Coronary artery (tissue), 2 donors: Measurements from ENCODE around the gene TRMT44.

Experiments used
- DNase-seq: peaks from one replicate; pipeline ENCODE4 v3.0.0-alpha.2; 2017; ENCODE audit warnings: low spot score
- H3K27ac ChIP-seq, 2 donors: fragments of 200-600 bp; sonication (generic); one replicate each; pipeline ENCODE4 v1.5.1; 2016 to 2019
- H3K4me3 ChIP-seq: fragments of 200-600 bp; sonication (generic); 2 replicates; pipeline ENCODE4 v1.5.1; 2016; ENCODE audit warnings: mild to moderate bottlenecking, moderate library complexity
- TF ChIP-seq, protein P1 (sequence below): fragments of 200-600 bp; sonication (generic); IDR thresholded peaks from one replicate; pipeline ENCODE4 v1.5.1; 2019; ENCODE audit warnings: antibody characterized with exemption

TRMT44 gene

GRCh38 chr4:8494218-8494617 is 53.6 kb downstream of the TRMT44 start:
- H3K27ac ChIP-seq, result no peak overlapping the region
- H3K4me3 ChIP-seq, result no peak overlapping the region
- no peak for DNase-seq
- TF ChIP-seq, protein P1, sequence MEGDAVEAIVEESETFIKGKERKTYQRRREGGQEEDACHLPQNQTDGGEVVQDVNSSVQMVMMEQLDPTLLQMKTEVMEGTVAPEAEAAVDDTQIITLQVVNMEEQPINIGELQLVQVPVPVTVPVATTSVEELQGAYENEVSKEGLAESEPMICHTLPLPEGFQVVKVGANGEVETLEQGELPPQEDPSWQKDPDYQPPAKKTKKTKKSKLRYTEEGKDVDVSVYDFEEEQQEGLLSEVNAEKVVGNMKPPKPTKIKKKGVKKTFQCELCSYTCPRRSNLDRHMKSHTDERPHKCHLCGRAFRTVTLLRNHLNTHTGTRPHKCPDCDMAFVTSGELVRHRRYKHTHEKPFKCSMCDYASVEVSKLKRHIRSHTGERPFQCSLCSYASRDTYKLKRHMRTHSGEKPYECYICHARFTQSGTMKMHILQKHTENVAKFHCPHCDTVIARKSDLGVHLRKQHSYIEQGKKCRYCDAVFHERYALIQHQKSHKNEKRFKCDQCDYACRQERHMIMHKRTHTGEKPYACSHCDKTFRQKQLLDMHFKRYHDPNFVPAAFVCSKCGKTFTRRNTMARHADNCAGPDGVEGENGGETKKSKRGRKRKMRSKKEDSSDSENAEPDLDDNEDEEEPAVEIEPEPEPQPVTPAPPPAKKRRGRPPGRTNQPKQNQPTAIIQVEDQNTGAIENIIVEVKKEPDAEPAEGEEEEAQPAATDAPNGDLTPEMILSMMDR, result no peak

GRCh38 chr4:8494983-8495548 is 54.5 kb downstream of the TRMT44 start:
- TF ChIP-seq, protein P1, result no peak
- Histone ChIP-seq H3K4me3 (no peak overlapping the region), H3K27ac (no peak overlapping the region)
- no peak for DNase-seq

DNA sequence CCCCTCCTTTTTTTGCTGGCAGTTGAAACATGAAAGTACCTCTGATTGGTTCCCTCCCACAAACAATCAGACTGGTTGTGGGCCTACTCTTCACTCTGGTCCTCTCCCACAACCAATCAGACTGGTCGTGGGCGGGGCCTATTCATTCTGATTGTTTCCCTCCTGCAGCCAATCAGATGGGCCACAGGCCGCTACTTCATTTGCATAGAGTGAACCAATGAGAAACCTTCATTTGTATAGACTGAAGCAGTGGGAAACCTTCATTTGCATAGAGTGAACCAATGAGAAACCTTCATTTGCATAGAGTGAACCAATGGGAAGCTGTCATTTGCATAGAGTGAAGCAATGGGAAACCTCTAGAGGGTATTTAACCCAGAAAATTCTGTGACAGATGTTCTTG is 55.2 kb downstream of the TRMT44 start:
- TF ChIP-seq, protein P1, result no peak
- Histone ChIP-seq H3K4me3 (no peak overlapping the region), H3K27ac (no peak overlapping the region)
- DNase-seq, result no peak

DNA sequence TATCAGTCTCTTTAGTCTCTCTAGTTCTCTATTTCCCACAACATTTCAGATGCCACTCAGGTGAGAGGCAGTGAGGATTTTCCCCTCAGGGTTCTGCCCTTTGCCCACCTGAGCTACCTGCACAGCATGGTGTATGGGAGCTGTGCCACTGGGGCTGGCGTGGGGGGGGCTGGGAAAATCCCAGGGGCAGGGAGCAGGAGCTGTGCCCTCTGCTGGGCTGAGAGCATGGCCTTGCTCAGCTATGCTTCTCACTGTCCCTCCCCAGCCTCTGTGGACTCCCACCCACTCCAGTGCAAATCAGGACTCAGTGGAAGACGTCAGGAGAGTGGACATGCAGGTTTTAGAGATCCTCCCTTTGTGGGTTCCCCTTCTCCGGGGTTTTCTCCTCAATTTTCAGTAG is 57.2 kb downstream of the TRMT44 start:
- no peak overlapping the region for H3K4me3 ChIP-seq
- no peak for DNase-seq
- TF ChIP-seq, protein P1, result no peak
- no peak overlapping the region for H3K27ac ChIP-seq

- H3K4me3 ChIP-seq, result no peak overlapping the region
- TF ChIP-seq, protein P1, result no peak
- no peak overlapping the region for H3K27ac ChIP-seq
- no peak for DNase-seq
Measured at GRCh38 chr4:8500966-8501365, 60.4 kb downstream of the TRMT44 start.

DNA sequence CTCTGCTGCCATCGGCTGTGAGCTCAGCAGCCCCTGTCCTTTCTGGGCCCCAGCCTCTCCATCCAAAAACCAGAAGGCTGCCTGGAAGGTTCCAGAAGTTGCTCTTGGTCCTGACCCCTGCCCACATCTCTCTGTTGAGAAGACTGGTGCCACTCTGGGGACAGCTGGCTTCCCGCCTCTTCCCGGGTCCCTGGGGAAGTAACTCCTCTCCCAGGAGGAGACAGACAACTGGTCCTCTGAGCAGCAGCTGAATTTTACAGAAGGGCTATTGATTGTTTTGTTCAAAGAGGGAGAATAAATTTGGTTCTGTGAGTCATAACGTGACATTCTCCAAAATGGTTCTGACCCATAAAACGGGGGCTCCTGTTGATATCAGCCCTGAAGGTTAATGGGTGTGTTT is 61.2 kb downstream of the TRMT44 start:
- H3K4me3 ChIP-seq, result no peak overlapping the region
- no peak for DNase-seq
- TF ChIP-seq, protein P1, result no peak
- H3K27ac ChIP-seq, result no peak overlapping the region

DNA sequence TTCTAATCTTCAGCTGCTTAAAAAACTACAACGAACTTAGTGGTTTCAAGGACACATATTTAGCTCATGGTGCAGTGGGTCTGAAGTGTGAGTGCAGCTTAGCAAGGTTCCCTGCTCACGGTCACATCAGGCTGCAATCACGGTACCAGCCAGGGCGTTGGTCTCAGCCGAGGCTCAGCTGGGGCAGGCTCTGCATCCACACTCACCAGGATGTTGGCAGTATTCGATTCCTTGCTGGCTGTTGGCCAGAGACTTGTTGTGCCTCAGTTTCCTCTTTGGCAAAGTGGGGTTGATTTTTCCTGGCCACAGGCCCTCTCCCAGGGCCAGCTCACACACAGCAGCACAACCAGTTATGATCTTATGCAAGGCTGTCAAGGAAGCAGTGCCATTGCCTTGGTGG is 61.8 kb downstream of the TRMT44 start:
- Histone ChIP-seq H3K27ac (no peak overlapping the region), H3K4me3 (no peak overlapping the region)
- TF ChIP-seq, protein P1, result no peak
- DNase-seq, result no peak
